Thyroid gland (tissue), 4 donors: Measurements from ENCODE around the gene TSHZ2.

Experiments used
- POLR2A ChIP-seq, 2 donors: fragments of 450-650 bp; IDR thresholded peaks; one replicate each; pipeline ENCODE4 v1.6.1; 2017; ENCODE audit warnings: antibody characterized with exemption in 2 of 2, mild to moderate bottlenecking in 2 of 2, moderate library complexity in 1 of 2
- TF ChIP-seq, protein P1 (sequence below), 6 experiments: fragments of 200-600 bp in 3 of 6; fragments of 450-650 bp in 3 of 6; sonication (generic) in 3 of 6; IDR thresholded peaks; one replicate each; pipeline ENCODE4 v1.5.1; 2016 to 2019; ENCODE audit warnings: antibody characterized with exemption in 6 of 6, mild to moderate bottlenecking in 2 of 6, inconsistent platforms in 1 of 6, moderate library complexity in 1 of 6

GRCh38 chr20:53494753-53495152 lies 522.6 kb downstream of the TSHZ2 start:
- no peak for TF ChIP-seq POLR2A (IDR thresholded peaks at IDR 0.05)
- TF ChIP-seq, protein P1, sequence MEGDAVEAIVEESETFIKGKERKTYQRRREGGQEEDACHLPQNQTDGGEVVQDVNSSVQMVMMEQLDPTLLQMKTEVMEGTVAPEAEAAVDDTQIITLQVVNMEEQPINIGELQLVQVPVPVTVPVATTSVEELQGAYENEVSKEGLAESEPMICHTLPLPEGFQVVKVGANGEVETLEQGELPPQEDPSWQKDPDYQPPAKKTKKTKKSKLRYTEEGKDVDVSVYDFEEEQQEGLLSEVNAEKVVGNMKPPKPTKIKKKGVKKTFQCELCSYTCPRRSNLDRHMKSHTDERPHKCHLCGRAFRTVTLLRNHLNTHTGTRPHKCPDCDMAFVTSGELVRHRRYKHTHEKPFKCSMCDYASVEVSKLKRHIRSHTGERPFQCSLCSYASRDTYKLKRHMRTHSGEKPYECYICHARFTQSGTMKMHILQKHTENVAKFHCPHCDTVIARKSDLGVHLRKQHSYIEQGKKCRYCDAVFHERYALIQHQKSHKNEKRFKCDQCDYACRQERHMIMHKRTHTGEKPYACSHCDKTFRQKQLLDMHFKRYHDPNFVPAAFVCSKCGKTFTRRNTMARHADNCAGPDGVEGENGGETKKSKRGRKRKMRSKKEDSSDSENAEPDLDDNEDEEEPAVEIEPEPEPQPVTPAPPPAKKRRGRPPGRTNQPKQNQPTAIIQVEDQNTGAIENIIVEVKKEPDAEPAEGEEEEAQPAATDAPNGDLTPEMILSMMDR (IDR thresholded peaks at IDR 0.05) = no peak
